ENCODE results near the gene C11orf86. TPM values are rescaled to one million over a fixed set of nuclear protein-coding genes. Genes with fewer than 3 reads are reported as not detected.
"Not testable (repeated sequence)": the region's sequence is repeated elsewhere in the genome, so short reads cannot be mapped to it uniquely, and the experiment has no call there.

The C11orf86 gene
- total and polyA plus RNA-seq, 10 of the 15 experiments (the other 5 are each of a cell fraction or from before 2014, with no cell fraction given), result not detected

GRCh38 chr11:66987924-66988637 lies 13.0 kb downstream of the C11orf86 start:
- no peak for FAIRE-seq
- in situ Hi-C loops (cut with MboI) (no loop called here), intact Hi-C loops (cut with micrococcal nuclease; ENCODE audit: unreplicated experiment) (no loop called here)
- TF ChIP-seq NR2C2 (IDR thresholded peaks at IDR 0.05; ENCODE audit: borderline replicate concordance, control insufficient read depth, insufficient read length, low read depth) (no peak), EZH2 (IDR thresholded peaks at IDR 0.05; ENCODE audit: borderline replicate concordance, control insufficient read depth, low read depth, low read length) (no peak), ZSCAN29 (IDR thresholded peaks at IDR 0.05) (no peak), ESRRA (IDR thresholded peaks at IDR 0.05; ENCODE audit: low read length) (no peak), MXI1 (IDR thresholded peaks at IDR 0.05; ENCODE audit: low read depth, low read length) (no peak)
- 41% methylated on average over 13 of the region's 13 CpGs for WGBS (ENCODE audit: insufficient coverage, insufficient replicate concordance, low lambda C conversion rate, missing lambda C conversion rate)
- Histone ChIP-seq H3K9ac (ENCODE audit: control insufficient read depth, insufficient read depth, low read length) (no peak overlapping the region), H2AFZ (ENCODE audit: control insufficient read depth, low read depth, low read length) (no peak overlapping the region), H4K20me1 (ENCODE audit: control insufficient read depth, insufficient read depth) (no peaks in the 10 kb centered on the region), H3K4me3 (no peak overlapping the region), H3K4me1 (ENCODE audit: control insufficient read depth, insufficient read depth, low read length) (no peaks in the 10 kb centered on the region), H3K9me3 (replicated peaks; ENCODE audit: control insufficient read depth, insufficient read depth, low read length) (no peaks in the 10 kb centered on the region; the same call in 2 of the 3 replicates), H3K27me3 (replicated peaks in 1 of 2; ENCODE audit: control insufficient read depth in 2 of 2, insufficient read depth in 2 of 2, low read length in 1 of 2) (no peaks in the 10 kb centered on the region), H3K4me2 (ENCODE audit: control insufficient read depth, insufficient read depth) (no peak overlapping the region), H3K36me3 (ENCODE audit: control insufficient read depth in 2 of 2, insufficient read depth in 2 of 2, low read length in 1 of 2) (no peaks in the 10 kb centered on the region), H3K27ac (ENCODE audit: control insufficient read depth, insufficient read depth) (no peak overlapping the region), H3K79me2 (ENCODE audit: control insufficient read depth, insufficient read depth, low read length) (no peaks in the 10 kb centered on the region)
- POLR2A ChIA-PET, result no interaction called here
- DNase-seq (ENCODE audit: low read depth, low spot score), result no peak
- CTCF ChIA-PET, result no interaction called here
- no peak for ATAC-seq
- SMC1A ChIA-PET (ENCODE audit: uncharacterized antibody, unreplicated experiment), result no interaction called here
- no TSS peak for BruUV-seq (replicated peaks)
- RAD21 ChIA-PET (ENCODE audit: unreplicated experiment), result no interaction called here

- H3K9ac ChIP-seq (ENCODE audit: control insufficient read depth, insufficient read depth, low read length); ATAC-seq; H3K4me3 ChIP-seq; H3K27ac ChIP-seq (ENCODE audit: control insufficient read depth, insufficient read depth); in situ Hi-C loops (cut with MboI); H3K4me1 ChIP-seq (ENCODE audit: control insufficient read depth, insufficient read depth, low read length); POLR2A ChIA-PET; H3K27me3 ChIP-seq (replicated peaks in 1 of 2; ENCODE audit: control insufficient read depth in 2 of 2, insufficient read depth in 2 of 2, low read length in 1 of 2); H3K79me2 ChIP-seq (ENCODE audit: control insufficient read depth, insufficient read depth, low read length); CTCF ChIA-PET; H2AFZ ChIP-seq (ENCODE audit: control insufficient read depth, low read depth, low read length); SMC1A ChIA-PET (ENCODE audit: uncharacterized antibody, unreplicated experiment); H3K9me3 ChIP-seq (replicated peaks; ENCODE audit: control insufficient read depth, insufficient read depth, low read length); DNase-seq (ENCODE audit: low read depth, low spot score); H3K4me2 ChIP-seq (ENCODE audit: control insufficient read depth, insufficient read depth); intact Hi-C loops (cut with micrococcal nuclease; ENCODE audit: unreplicated experiment); RAD21 ChIA-PET (ENCODE audit: unreplicated experiment); BruUV-seq (replicated peaks); H4K20me1 ChIP-seq (ENCODE audit: control insufficient read depth, insufficient read depth); FAIRE-seq; H3K36me3 ChIP-seq (ENCODE audit: control insufficient read depth in 2 of 2, insufficient read depth in 2 of 2, low read length in 1 of 2): not testable (repeated sequence)
- 67% methylated on average over 28 of the region's 28 CpGs for WGBS (ENCODE audit: insufficient coverage, insufficient replicate concordance, low lambda C conversion rate, missing lambda C conversion rate)
These were observed 13.6 kb downstream of the C11orf86 start for GRCh38 chr11:66988741-66989140.
